H9 (cell line): Measurements from ENCODE around the gene ACTL7A. TPM values are rescaled to one million over a fixed set of nuclear protein-coding genes. Genes with fewer than 3 reads are reported as not detected.

Experiments used
- DNase-seq: peaks from one replicate; pipeline ENCODE4 v3.0.0-alpha.2; 2017
- H2AFZ ChIP-seq: one replicate; pipeline ENCODE4 v1.6.1; 2013; ENCODE audit warnings: mild to moderate bottlenecking, low read length, control low read depth, moderate library complexity
- H2AK5ac ChIP-seq: 2 replicates; pipeline ENCODE4 v1.6.1; 2013; ENCODE audit warnings: low read length, control low read depth, mixed read lengths; ENCODE audit not compliant: insufficient read length
- H2BK120ac ChIP-seq: one replicate; pipeline ENCODE4 v1.6.1; 2013; ENCODE audit warnings: low read depth, mild to moderate bottlenecking, low read length, control low read depth, inconsistent platforms; ENCODE audit not compliant: poor library complexity, severe bottlenecking
- H2BK12ac ChIP-seq: 2 replicates; pipeline ENCODE4 v1.6.1; 2013; ENCODE audit warnings: low read length, control low read depth, mixed read lengths, low read depth; ENCODE audit not compliant: insufficient read length
- H2BK15ac ChIP-seq: 2 replicates; pipeline ENCODE4 v1.6.1; 2013; ENCODE audit warnings: low read depth, low read length, control low read depth
- H2BK20ac ChIP-seq: one replicate; pipeline ENCODE4 v1.6.1; 2013; ENCODE audit warnings: low read depth, mild to moderate bottlenecking, low read length, control low read depth, inconsistent platforms; ENCODE audit not compliant: poor library complexity, severe bottlenecking
- H2BK5ac ChIP-seq: 2 replicates; pipeline ENCODE4 v1.6.1; 2013; ENCODE audit warnings: low read length, control low read depth, mixed read lengths; ENCODE audit not compliant: insufficient read length
- H3K14ac ChIP-seq: 2 replicates; pipeline ENCODE4 v1.6.1; 2013; ENCODE audit warnings: low read length, control low read depth; ENCODE audit not compliant: insufficient read depth
- H3K18ac ChIP-seq: 2 replicates; pipeline ENCODE4 v1.6.1; 2013; ENCODE audit warnings: low read depth, mild to moderate bottlenecking, mixed read lengths, low read length, control low read depth; ENCODE audit not compliant: insufficient read length
- H3K23ac ChIP-seq: 2 replicates; pipeline ENCODE4 v1.6.1; 2013; ENCODE audit warnings: low read length, control low read depth, mixed read lengths, low read depth; ENCODE audit not compliant: insufficient read length
- H3K23me2 ChIP-seq: 2 replicates; pipeline ENCODE4 v1.6.1; 2013; ENCODE audit warnings: low read depth, mild to moderate bottlenecking, mixed read lengths, low read length, control low read depth; ENCODE audit not compliant: insufficient read length, poor library complexity, severe bottlenecking
- H3K27ac ChIP-seq: 2 replicates; pipeline ENCODE4 v1.5.1; 2013; ENCODE audit warnings: low read length, control low read depth, mixed read lengths, low read depth; ENCODE audit not compliant: insufficient read length
- H3K27me3 ChIP-seq: 2 replicates; pipeline ENCODE4 v1.6.1; 2013; ENCODE audit warnings: low read length, control low read depth, inconsistent platforms; ENCODE audit not compliant: insufficient read depth
- H3K4ac ChIP-seq: 2 replicates; pipeline ENCODE4 v1.6.1; 2013; ENCODE audit warnings: low read depth, mild to moderate bottlenecking, control low read depth, inconsistent platforms, low read length, moderate library complexity
- H3K4me1 ChIP-seq: 2 replicates; pipeline ENCODE4 v1.6.1; 2013; ENCODE audit warnings: low read length, control low read depth, inconsistent platforms; ENCODE audit not compliant: insufficient read depth
- H3K4me2 ChIP-seq: 2 replicates; pipeline ENCODE4 v1.6.1; 2013; ENCODE audit warnings: low read length, control low read depth, mixed read lengths; ENCODE audit not compliant: insufficient read length, insufficient read depth
- H3K56ac ChIP-seq: 2 replicates; pipeline ENCODE4 v1.6.1; 2013; ENCODE audit warnings: low read depth, mild to moderate bottlenecking, mixed read lengths, low read length, control low read depth; ENCODE audit not compliant: insufficient read length
- H3K79me1 ChIP-seq: 2 replicates; pipeline ENCODE4 v1.6.1; 2013; ENCODE audit warnings: low read depth, mild to moderate bottlenecking, moderate library complexity, low read length, control low read depth, inconsistent platforms; ENCODE audit not compliant: insufficient read depth, poor library complexity, severe bottlenecking
- H3K79me2 ChIP-seq: 2 replicates; pipeline ENCODE4 v1.6.1; 2013; ENCODE audit warnings: low read length, control low read depth, inconsistent platforms; ENCODE audit not compliant: insufficient read depth
- H3K9ac ChIP-seq: 2 replicates; pipeline ENCODE4 v1.6.1; 2013; ENCODE audit warnings: low read length, control low read depth, mixed read lengths; ENCODE audit not compliant: insufficient read length; ENCODE audit errors: extremely low read depth
- H3K9me3 ChIP-seq: one replicate; pipeline ENCODE4 v1.6.1; 2013; ENCODE audit warnings: low read depth, low read length, inconsistent platforms; ENCODE audit not compliant: control insufficient read depth
- H3T11ph ChIP-seq: one replicate; pipeline ENCODE4 v1.6.1; 2013; ENCODE audit warnings: mild to moderate bottlenecking, low read length, control low read depth, inconsistent platforms
- H4K20me1 ChIP-seq: one replicate; pipeline ENCODE4 v1.6.1; 2013; ENCODE audit not compliant: control insufficient read depth, insufficient read length, insufficient read depth
- H4K5ac ChIP-seq: 2 replicates; pipeline ENCODE4 v1.6.1; 2013; ENCODE audit warnings: low read depth, mild to moderate bottlenecking, mixed read lengths, low read length, control low read depth; ENCODE audit not compliant: insufficient read length
- H4K8ac ChIP-seq: replicated peaks from 2 replicates; pipeline ENCODE4 v1.6.1; 2013; ENCODE audit warnings: low read length, control low read depth, mixed read lengths, low read depth; ENCODE audit not compliant: insufficient read length
- H4K91ac ChIP-seq: 2 replicates; pipeline ENCODE4 v1.6.1; 2013; ENCODE audit warnings: low read depth, mild to moderate bottlenecking, moderate library complexity, mixed read lengths, low read length, control low read depth; ENCODE audit not compliant: insufficient read length
- H3K27ac Mint-ChIP-seq, 3 experiments: 2 replicates in 2 of 3; 3 replicates in 1 of 3; pipeline ENCODE4 v1.8.0; 2020 to 2021; ENCODE audit warnings: mixed read lengths in 3 of 3, mild to moderate bottlenecking in 1 of 3, moderate library complexity in 1 of 3
- H3K27me3 Mint-ChIP-seq: 2 replicates; pipeline ENCODE4 v1.8.0; 2021; ENCODE audit warnings: low read depth, mild to moderate bottlenecking, moderate library complexity, mixed read lengths
- H3K36me3 Mint-ChIP-seq, 3 experiments: 2 replicates in 2 of 3; 3 replicates in 1 of 3; pipeline ENCODE4 v1.8.0; 2020 to 2021; ENCODE audit warnings: low read depth in 3 of 3, mixed read lengths in 3 of 3; ENCODE audit not compliant: insufficient read depth in 1 of 3
- H3K4me1 Mint-ChIP-seq, 2 experiments: 2 replicates each; pipeline ENCODE4 v1.8.0; 2020; ENCODE audit warnings: mixed read lengths in 2 of 2
- H3K4me3 Mint-ChIP-seq, 2 experiments: 2 replicates in 1 of 2; 3 replicates in 1 of 2; pipeline ENCODE4 v1.8.0; 2020 to 2021; ENCODE audit warnings: mild to moderate bottlenecking in 2 of 2, mixed read lengths in 2 of 2, moderate library complexity in 1 of 2
- H3K9me3 Mint-ChIP-seq, 2 experiments: 2 replicates in 1 of 2; 3 replicates in 1 of 2; pipeline ENCODE4 v1.8.0; 2020; ENCODE audit warnings: mild to moderate bottlenecking in 2 of 2, mixed read lengths in 2 of 2, moderate library complexity in 1 of 2
- WGBS: extraction: QIAGEN DNeasy Blood & Tissue Kit; methylation state at CpG from one replicate; pipeline ENCODE4 v1.1.7; 2013; ENCODE audit warnings: missing lambda C conversion rate, low lambda C conversion rate, mixed read lengths; ENCODE audit not compliant: insufficient read length; ENCODE audit errors: extremely low coverage; 5-methylcytosine and 5-hydroxymethylcytosine counted together
- total RNA-seq: library from RNA; stranded (reverse); gene quantifications from 2 replicates; pipeline ENCODE4 v1.2.1, GENCODE V29; 2021
- TF ChIP-seq, protein P1 (sequence below): fragments of 200-600 bp; sonication (generic); conservative IDR thresholded peaks from 3 replicates; pipeline ENCODE4 v1.8.0; 2021; ENCODE audit warnings: antibody characterized with exemption, mild to moderate bottlenecking

Gene ACTL7A
- total RNA-seq, 1 experiment from 2014 or later: not detected

GRCh38 chr9:108860764-108861163 lies 1.3 kb upstream of the ACTL7A start:
- Mint-ChIP-seq H3K36me3 (peaks cover 0 to 4% (median 0%) of the 10 kb centered on the region in 3 experiments; a peak in 1 of 7 replicates), H3K27me3 (no peaks in the 10 kb centered on the region; the same call in 1 of the 2 replicates), H3K9me3 (no peaks in the 10 kb centered on the region), H3K27ac (no peak overlapping the region), H3K4me3 (no peak overlapping the region), H3K4me1 (no peaks in the 10 kb centered on the region)
- Histone ChIP-seq H3K23ac (no peak overlapping the region), H2AFZ (no peak overlapping the region), H3K14ac (no peak overlapping the region), H4K5ac (no peak overlapping the region), H3K27ac (no peak overlapping the region), H3K56ac (no peak overlapping the region), H3K23me2 (no peaks in the 10 kb centered on the region), H3K9ac (no peak overlapping the region), H3K4me2 (no peak overlapping the region), H3K79me1 (no peaks in the 10 kb centered on the region), H4K8ac (no peak overlapping the region), H2AK5ac (no peak overlapping the region), H3K18ac (no peak overlapping the region), H2BK20ac (no peak overlapping the region), H3K9me3 (no peaks in the 10 kb centered on the region), H2BK15ac (no peak overlapping the region), H3T11ph (no peak overlapping the region), H3K4me1 (no peaks in the 10 kb centered on the region), H4K91ac (no peak overlapping the region), H2BK120ac (no peak overlapping the region), H4K20me1 (no peaks in the 10 kb centered on the region), H2BK12ac (no peak overlapping the region), H3K27me3 (no peaks in the 10 kb centered on the region), H3K79me2 (no peaks in the 10 kb centered on the region), H3K4ac (no peak overlapping the region), H2BK5ac (no peak overlapping the region)
- DNase-seq: no peak
- TF ChIP-seq, protein P1, sequence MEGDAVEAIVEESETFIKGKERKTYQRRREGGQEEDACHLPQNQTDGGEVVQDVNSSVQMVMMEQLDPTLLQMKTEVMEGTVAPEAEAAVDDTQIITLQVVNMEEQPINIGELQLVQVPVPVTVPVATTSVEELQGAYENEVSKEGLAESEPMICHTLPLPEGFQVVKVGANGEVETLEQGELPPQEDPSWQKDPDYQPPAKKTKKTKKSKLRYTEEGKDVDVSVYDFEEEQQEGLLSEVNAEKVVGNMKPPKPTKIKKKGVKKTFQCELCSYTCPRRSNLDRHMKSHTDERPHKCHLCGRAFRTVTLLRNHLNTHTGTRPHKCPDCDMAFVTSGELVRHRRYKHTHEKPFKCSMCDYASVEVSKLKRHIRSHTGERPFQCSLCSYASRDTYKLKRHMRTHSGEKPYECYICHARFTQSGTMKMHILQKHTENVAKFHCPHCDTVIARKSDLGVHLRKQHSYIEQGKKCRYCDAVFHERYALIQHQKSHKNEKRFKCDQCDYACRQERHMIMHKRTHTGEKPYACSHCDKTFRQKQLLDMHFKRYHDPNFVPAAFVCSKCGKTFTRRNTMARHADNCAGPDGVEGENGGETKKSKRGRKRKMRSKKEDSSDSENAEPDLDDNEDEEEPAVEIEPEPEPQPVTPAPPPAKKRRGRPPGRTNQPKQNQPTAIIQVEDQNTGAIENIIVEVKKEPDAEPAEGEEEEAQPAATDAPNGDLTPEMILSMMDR: no peak
- WGBS: no CpG with 5 or more reads among the region's 2 CpGs
